HG03196 (cell line): Measurements from ENCODE around the gene TPRN.

Experiments
- ATAC-seq: cut with Tn5 transposase; IDR thresholded peaks from one replicate; pipeline ENCODE4 v1.9.1; 2021; ENCODE audit not compliant: unreplicated experiment

The TPRN gene

DNA sequence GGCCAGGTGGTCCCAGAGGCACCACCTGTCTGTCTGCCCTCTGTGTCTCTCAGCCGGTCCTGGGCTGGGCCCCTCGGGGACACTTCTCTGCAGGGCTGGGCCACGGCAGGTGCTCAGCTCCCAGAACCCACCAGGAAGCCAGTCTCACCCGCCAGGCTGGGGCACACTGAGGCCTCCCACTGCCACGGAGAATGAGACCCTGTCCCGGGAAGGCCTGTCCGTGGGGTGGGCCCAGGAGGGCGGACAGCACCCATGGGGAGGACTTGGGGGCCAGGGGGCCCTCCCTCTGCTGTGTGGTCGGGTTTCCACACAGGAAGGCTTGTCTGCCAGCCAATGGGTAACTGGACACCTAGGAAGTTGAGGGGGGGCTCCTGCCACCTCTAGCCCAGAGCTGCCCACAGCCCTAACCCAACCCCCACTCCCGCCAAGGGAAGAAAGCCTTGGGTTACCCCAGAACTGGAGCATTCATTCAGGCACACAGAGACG is 36.4 kb upstream of the TPRN start:
- ATAC-seq = no peak

DNA sequence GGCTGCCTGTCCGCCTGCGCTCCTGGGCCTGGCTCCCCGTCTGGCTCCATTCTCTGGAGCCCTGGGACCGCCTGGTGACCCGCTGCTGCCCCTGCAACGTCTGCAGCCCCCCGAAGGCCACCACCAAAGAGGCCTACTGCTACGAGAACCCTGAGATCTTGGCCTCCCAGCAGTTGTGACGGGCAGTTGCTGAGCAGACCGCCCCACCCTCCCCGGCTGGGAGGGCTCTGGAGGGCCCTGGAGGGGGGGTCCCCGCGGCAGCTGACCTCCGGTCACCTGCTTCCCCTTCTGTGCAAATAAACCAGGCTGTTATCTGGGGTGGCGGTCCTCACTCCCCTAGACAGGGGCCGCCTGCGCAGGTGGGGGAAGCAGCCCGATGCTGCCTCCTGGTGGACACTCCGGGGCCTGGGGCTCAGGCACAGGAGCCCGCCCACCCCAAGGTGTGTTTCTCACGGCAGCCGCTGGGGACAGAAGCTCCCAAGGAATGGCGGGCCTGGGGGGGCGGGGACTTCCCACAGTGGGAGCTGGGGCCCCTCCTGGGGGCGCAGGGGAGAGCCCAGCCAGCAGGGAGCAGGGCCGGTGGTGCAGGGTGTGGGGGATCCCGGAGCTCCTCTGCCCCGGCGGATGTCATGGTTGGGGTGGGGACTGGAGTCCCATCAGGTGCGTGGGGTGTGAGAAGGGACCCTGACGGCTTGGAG is 35.8 kb upstream of the TPRN start:
- no peak for ATAC-seq

DNA sequence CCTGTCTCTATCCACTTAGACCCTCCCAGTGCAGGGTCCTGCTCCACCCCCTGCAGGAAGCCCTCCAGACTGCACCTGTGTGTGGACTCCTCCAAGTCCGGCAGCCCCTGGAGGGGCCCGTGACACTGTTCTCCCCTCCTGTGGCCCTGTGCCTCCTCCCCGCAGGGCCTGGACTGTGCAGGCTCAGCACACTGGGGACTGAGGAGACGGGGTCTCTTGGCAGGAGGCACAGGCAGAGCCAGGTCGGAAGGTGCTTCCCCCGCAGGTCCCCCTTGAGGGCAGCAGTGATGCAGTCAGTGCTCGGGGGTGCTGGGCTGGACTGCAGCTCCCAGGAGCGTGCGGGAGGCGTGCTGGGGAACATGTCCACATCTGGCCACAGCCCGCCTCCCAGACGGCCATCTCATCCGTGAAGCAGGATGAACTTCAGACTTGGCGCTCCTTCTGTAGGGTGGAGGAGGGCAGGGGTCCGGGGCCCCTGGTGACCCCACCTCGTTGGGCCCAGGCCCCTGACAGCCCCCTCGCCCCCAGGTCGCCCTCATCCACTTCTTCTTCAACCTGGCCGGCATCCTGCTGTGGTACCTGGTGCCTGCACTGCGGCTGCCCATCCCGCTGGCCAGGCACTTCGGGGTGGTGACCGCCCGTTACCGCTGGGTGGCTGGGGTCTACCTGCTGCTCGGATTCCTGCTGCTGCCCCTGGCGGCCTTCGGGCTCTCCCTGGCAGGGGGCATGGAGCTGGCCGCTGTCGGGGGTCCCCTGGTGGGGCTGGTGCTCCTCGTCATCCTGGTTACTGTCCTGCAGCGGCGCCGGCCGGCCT is 35.1 kb upstream of the TPRN start:
- ATAC-seq = no peak

DNA sequence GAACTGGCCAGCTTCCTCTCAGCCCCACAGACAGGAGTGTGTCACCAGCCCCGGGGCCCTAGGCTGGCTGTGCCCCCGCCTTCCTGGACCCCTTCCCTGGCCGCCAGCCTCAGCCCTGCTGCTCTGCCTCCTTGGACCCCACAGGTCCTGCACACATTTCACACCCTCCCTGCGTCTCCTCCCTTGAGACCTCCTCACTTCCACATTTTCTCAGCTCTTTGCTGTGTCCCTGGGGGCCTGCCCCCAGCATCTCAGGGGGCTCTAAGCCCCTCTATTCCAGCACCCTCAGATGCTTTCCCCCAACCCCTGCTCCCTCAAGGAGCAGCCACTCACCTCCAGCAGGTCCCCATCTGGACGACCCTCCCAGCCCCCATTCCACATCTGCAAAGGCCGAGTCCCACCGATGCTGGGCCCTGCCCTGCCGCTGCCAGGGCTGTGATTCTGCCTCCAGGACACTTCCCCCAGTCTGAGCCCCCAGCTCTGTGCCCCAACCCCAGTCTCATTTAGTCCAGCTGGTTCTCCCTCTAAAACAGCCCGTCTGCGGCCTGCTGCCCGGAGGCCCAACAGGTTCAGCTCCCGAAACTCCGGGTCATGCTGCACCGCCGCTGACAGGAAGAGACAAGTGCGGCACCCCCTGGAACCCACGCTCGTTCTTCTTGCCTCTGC is 34.4 kb upstream of the TPRN start:
- no peak for ATAC-seq

DNA sequence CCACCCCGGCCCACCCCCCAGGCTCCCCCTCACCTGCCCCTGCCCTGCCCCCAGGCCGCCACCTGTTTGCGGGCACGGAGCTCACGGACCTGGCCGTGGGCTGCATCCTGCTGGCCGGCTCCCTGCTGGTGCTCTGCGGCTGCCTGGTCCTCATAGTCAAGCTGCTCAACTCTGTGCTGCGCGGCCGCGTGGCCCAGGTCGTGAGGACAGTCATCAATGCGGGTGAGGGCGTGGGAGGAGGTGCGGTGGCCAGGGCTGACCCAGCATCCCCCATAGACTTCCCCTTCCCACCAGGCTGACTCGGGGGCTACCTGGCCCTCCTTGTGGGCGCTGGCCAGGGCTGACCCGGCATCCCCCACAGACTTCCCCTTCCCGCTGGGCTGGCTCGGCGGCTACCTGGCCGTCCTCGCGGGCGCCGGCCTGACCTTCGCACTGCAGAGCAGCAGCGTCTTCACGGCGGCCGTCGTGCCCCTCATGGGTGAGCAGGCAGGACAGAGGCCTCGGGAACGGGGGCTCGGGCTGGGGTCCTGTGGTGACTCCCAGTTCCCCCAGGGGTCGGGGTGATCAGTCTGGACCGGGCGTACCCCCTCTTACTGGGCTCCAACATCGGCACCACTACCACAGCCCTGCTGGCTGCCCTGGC is 33.6 kb upstream of the TPRN start:
- no peak for ATAC-seq

DNA sequence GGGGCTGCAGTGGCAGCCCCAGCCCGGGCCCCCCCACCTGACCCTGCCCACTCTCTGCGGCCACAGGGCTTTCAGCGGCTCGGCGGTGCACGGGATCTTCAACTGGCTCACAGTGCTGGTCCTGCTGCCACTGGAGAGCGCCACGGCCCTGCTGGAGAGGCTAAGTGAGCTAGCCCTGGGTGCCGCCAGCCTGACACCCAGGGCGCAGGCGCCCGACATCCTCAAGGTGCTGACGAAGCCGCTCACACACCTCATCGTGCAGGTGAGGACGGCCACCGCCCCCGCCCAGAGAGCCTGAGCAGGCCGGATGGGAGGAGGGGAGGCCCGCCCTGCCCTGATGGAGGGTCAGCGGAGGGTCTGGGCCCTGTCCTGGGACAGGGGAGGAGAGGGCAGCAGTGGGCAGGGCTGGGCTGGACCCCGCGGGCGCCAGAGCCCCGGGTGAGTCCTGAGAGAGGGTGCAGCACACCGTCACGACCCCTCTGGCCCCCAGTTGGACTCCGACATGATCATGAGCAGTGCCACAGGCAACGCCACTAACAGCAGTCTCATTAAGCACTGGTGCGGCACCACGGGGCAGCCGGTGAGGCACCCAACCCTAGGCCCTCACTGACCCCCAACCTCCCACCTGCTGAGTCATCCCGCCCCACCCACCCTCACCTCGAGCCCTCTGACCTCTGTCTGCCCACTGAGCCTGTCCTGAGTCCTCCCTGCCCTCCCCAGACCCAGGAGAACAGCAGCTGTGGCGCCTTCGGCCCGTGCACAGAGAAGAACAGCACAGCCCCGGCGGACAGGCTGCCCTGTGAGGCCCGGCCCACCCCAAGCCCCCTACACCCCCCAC is 32.8 kb upstream of the TPRN start:
- ATAC-seq = no peak

DNA sequence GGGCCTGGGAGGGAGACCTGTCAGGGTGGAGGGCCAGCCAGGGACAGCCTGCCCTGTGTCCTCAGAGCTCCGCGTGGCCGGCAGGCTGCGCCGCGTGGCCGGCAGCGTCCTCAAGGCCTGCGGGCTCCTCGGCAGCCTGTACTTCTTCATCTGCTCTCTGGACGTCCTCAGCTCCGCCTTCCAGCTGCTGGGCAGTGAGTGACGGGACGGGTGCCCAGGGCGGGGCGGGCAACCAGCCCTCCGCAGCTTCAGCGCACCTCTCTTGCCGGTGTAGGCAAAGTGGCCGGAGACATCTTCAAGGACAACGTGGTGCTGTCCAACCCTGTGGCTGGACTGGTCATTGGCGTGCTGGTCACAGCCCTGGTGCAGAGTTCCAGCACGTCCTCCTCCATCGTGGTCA is 32.0 kb upstream of the TPRN start:
- no peak for ATAC-seq

DNA sequence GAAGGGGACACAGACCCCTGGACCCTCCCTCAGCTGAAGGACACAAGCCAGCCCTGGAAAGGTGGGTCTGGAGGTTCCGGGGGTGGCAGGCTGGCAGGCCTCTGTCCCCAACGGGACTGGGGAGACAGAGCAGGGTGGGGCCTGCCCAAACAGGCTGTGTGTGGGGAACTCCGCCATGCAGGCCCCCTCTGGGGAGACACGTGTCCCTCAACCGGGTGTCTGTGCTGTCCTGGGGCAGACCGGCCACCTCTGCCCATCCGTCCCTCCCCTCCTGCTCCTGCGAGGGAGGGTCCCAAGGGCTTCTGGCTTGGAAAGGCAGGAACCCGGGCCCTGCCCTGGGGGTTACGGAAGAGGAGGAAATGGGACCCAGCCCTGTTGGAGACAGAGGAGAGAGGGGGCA is 31.6 kb upstream of the TPRN start:
- ATAC-seq = no peak

DNA sequence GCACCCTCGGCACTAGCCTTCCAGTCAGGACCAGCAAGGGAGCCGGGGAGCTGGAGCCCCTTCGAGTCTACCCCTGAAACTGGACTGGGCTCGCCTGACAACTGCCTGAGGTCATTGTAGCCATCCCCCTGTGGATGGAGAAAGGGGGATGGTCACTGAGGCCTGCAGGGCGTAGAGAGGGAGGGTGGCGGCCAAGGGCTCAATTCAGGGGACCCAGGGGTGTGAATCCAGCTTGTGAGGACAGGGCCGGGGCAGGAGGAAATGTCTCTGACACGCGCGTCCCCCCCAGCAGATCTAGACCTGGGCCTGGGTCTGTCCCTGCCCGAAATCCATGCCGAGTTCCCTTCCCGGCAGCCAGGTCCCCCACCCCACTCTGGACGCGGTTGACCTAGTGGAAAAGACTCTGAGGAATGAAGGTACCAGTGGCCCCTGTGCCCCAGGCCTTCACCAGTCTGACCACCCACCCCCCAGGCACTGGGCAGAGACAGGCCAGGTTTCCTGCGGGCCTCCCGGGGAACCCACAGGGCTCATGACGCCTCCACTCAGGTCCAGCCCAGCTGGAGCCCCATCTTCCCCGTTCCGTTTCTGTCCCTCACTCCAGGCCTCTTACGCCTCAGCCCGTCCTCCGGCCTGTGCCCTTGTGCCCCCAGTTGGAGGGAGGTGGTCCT is 31.0 kb upstream of the TPRN start:
- no peak for ATAC-seq

DNA sequence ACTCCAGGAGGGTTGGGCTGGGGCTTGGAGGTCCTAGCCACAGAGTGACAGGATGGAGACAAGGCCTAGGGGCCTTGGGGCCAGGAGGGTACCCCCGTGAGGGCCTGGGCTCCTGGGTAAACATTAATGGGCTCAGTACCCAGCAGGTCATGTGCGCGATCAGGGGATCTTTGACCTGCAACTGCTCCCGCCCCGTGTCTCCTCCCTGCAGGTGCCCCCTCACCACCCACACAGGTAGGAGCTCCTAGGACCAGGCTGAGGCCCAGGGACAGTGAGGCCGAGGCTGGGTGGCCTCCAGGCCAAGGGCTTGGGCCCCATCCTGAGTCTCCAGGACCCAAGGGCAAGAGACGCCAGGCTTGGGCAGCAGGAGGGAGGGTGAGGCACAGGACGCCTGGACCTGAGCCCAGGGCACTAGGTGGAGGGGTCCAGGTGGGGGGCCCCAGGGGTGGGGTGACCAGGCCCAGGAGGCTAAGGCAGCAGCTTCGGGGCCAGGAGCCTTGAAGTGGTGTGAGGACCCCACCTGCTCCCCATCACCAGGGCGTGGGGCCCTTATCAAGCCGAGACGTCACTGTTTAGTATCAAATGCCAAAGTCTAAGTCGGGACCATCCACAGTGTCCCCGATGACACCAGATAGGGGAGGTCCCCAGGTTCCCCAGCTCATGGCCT is 30.3 kb upstream of the TPRN start, which contains the start of gene SLC34A3:
SLC34A3 (plus strand) TSS at position 197 of the 667 bp plus-strand sequence. CDS start 802 bp downstream, outside the sequence.
- ATAC-seq = no peak

DNA sequence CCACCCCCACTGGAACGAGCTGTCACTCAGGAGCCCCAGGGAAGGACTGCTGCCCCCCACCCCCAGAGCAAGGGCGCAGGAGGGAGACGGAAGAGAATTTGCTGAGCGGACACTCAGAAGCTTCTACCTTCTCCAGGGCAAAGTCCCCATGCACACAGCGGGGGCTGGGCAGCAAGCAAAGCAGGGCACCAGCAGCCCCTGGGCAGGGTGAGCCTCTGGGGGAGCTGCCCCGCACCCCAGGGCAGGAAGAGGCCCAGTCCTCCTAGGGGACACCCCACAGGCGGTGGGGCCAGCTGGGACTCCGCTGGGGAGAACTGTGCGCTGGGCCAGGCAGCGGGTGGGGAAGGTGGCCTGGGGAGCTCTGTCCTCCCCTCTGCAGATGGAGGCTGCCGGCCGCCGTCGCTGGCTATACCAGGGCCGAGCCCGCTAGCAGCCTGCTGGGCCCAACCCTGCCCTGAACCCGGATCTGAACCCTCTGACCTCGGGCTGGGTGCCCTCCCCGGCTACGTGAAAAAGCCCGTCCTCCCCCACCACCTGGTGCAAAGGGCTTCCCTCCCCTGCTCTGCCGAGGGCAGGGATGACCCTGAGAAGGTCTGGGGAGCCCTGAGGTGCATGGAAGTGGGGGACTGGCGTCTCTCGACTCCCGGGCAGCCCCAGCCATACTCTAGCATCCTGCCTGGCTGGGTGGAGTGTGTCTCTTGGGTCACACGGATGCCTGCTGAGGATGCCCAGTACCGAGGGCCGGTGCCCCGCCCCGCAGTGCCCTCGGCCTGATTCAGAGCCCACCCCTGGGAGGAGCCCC is 29.6 kb upstream of the TPRN start:
- ATAC-seq = no peak

DNA sequence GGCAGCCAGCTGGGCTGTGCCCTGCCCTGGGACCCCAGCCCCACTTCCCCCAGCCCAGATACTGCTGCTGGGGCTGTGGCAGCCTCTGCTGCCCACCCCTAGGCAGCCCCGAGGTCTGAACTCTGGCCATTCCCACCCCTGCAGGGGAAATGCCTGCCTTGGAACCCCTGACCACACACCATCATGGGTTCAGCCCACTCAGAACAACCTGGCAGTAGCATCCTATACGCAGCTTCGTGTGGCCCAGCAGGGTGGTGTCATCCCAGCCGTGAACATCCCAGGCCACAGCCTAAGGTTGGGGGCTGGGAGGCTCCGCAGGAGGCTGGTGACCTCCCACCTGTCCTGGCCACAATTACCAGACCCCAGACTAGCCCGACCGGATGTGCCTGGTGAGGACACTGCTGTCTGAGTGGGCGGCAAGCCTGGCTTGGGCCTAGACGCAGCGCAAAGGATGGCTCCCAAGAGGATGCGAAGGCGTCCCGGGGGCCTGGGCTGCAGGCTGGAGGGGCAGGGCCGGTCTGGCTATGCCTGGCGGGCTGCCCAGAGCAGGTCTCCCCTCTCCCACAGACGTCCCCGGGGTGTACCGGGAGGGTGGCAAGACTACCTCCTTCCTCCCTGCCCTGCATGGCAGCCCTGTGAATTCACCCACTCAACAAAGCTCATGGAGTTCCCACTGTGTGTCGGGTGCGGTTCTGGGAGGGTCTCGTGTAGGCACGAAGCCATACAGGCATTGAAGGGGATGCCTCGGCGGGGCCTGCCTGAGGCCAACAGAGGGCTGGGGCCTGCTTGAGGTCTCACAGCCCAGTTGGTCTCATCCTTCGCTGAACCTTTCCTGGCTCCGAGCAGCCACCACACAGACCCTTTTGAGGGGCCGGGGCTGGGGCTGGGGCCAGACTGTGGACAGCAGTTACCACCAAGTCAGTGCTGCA is 28.7 kb upstream of the TPRN start:
- ATAC-seq = no peak

DNA sequence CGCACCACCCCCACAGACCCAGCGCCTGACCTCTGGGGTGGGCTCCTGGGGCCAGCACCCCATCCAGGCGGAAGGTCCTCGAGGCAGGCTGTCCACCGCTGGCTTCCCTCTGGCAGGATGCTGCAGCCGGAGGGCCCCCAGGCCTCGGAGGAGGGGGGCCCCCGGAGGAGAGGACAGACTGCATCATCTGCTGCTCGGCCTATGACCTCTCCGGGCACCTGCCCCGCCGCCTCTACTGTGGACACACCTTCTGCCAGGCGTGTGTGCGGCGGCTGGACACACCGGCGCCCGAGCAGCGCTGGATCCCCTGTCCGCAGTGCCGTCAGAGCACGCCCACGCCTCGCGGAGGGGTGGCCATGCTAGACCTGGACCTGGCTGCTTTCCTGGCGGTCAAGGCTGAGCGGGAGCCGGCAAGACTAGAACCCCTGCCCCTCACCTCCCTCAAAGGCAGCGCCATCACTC is 28.0 kb upstream of the TPRN start:
- no peak for ATAC-seq

DNA sequence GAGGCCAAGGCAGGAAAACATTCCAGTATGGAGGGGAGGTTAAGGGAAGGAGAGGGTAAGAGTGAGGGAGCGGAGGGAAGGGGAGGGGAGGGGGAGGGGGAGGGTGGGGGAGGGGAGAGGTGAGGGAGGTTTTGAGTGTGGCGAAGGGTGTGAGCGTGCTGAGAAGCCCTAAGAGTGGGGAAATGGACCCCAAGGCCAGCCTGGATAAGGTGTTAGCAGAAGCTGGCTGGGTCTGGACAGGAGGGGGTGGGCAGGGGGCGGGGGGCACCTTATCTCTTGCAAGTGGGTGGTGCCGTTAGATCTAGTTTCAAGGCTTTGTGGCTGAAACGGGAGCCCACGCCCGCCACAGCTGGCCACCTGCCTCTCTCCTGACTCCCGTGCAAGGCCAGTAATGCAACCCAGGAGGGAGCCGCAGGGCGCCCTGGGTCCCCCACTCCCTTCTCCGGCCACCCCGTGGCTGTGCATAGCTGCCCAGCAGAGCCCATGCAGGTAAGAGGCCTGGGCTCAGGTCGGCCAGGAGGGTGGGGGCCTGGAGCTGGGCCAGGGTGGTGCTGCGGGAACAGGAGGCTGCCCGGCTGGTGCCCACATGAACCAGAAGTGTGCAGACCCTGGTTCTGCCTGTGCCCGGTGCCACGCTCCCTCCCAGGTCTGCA is 27.4 kb upstream of the TPRN start:
- no peak for ATAC-seq

DNA sequence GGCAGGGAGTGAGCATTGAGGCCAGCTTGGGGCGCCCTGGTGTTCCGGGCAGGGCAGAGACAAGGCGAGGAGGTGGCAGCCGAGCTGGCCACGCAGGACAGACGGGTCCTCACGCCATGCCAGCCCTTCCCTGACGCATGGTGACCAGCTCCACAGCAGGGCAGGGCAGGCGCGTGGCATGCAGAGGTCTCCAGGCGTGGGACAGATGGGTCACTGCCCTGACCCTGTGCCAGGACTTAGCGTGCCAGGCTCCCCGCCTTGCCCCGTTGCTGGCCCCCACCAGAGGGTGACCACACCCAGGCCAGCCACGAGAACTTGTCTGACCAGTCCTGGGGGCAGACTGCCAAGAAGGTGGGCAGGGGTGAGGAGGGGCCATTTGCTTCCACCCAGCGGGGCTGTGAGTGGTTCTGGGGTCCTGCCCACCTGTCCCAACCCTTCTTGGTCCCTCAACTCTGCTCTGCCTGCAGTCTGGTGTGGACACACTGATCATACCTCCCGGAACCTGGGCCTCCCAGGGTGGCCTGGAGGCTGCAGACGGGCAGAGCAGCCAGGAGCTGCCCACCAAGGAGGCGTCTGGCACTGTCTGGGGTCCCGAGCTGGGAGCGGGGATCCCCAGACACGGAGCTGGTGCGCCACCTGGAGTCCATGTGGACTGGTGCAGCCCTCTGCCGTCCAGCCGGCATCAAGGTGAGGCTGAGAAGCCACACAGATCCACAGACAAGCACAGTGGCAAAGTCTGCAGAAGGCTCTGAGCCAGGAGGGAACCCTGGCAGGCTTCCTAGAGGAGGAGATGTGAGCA is 26.7 kb upstream of the TPRN start, which contains the start of gene RNF224:
RNF224 (plus strand) TSS at position 449 of the 799 bp plus-strand sequence. CDS start 834 bp downstream, outside the sequence.
- no peak for ATAC-seq
